ENCODE data around the gene CEBPZ. TPM values are rescaled to one million over a fixed set of nuclear protein-coding genes. Genes with fewer than 3 reads are reported as not detected.

CEBPZ gene
- total RNA-seq, 1 experiment from 2014 or later, result 146 TPM

DNA sequence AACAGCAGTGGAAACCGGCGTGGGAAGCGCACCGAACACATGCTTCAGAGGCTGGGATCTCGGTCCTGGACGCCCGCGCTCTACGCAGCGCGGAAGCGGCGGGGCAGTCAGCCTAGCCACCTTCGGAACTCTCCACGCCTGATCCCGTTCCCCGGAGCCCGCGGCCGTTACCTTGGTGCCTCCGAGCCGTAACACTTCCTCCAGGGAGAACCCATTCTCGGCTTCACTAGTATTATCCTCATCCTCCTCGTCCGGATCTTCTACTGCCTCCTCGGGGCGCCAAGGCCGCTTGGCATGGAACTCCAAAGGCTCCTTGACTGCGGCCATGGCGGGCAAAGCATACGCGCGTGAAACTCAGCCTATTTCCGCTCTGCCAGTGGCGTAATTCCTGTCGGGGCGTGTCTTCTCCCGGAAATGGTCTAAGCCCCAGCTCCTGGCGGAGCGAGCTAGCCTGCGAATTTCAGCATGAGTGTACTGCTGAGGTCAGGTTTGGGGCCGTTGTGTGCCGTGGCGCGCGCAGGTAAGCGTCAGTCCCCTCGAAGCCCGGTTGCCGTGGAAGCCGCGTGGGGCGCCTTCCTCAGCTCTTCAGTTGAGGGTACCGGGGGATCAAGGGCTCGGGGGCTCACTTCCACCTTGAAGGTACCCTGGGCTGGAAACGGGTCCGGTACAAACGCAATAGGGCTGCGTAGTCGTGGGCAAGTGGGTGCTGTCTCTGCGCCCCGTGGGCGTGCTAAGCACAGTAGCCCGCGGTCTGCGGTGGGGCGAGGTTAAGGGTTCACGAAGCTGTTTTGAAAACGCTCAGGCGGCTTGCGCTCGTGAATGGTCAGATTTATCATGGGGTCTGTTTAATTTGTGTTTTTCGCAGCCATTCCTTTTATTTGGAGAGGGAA is at the start of gene CEBPZ, which contains the start of gene NDUFAF7 (continued):
- TF ChIP-seq, protein P1, sequence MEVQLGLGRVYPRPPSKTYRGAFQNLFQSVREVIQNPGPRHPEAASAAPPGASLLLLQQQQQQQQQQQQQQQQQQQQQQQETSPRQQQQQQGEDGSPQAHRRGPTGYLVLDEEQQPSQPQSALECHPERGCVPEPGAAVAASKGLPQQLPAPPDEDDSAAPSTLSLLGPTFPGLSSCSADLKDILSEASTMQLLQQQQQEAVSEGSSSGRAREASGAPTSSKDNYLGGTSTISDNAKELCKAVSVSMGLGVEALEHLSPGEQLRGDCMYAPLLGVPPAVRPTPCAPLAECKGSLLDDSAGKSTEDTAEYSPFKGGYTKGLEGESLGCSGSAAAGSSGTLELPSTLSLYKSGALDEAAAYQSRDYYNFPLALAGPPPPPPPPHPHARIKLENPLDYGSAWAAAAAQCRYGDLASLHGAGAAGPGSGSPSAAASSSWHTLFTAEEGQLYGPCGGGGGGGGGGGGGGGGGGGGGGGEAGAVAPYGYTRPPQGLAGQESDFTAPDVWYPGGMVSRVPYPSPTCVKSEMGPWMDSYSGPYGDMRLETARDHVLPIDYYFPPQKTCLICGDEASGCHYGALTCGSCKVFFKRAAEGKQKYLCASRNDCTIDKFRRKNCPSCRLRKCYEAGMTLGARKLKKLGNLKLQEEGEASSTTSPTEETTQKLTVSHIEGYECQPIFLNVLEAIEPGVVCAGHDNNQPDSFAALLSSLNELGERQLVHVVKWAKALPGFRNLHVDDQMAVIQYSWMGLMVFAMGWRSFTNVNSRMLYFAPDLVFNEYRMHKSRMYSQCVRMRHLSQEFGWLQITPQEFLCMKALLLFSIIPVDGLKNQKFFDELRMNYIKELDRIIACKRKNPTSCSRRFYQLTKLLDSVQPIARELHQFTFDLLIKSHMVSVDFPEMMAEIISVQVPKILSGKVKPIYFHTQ (CRISPR knock-in tag; IDR thresholded peaks at IDR 0.05), result no peak
- TF ChIP-seq SMAD4 (CRISPR knock-in tag; IDR thresholded peaks at IDR 0.05) (no peak), CREM (CRISPR knock-in tag; IDR thresholded peaks at IDR 0.05) (peak; percentile 90), TP53 (CRISPR knock-in tag; IDR thresholded peaks at IDR 0.05) (0 out of 2 replicates have a peak, but pooled peaks have one; percentile 30), ZNF423 (CRISPR knock-in tag; IDR thresholded peaks at IDR 0.05) (no peak), ZNF263 (CRISPR knock-in tag; IDR thresholded peaks at IDR 0.05; ENCODE audit: low read depth) (no peak), ESRRA (CRISPR knock-in tag; IDR thresholded peaks at IDR 0.05; ENCODE audit: borderline replicate concordance) (peak; percentile 68; the same call in 1 of the 2 replicates), GABPB1 (CRISPR knock-in tag; IDR thresholded peaks at IDR 0.05) (0 out of 2 replicates have a peak, but pooled peaks have one; percentile 70), ZNF396 (CRISPR knock-in tag; IDR thresholded peaks at IDR 0.05; ENCODE audit: borderline replicate concordance) (no peak), ZNF416 (CRISPR knock-in tag; IDR thresholded peaks at IDR 0.05) (no peak), SOX15 (CRISPR knock-in tag; IDR thresholded peaks at IDR 0.05) (no peak)
- TF ChIP-seq, protein P2, sequence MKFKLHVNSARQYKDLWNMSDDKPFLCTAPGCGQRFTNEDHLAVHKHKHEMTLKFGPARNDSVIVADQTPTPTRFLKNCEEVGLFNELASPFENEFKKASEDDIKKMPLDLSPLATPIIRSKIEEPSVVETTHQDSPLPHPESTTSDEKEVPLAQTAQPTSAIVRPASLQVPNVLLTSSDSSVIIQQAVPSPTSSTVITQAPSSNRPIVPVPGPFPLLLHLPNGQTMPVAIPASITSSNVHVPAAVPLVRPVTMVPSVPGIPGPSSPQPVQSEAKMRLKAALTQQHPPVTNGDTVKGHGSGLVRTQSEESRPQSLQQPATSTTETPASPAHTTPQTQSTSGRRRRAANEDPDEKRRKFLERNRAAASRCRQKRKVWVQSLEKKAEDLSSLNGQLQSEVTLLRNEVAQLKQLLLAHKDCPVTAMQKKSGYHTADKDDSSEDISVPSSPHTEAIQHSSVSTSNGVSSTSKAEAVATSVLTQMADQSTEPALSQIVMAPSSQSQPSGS (CRISPR knock-in tag; IDR thresholded peaks at IDR 0.05; ENCODE audit: borderline replicate concordance, low read depth), result no peak
- TF ChIP-seq, protein P3, sequence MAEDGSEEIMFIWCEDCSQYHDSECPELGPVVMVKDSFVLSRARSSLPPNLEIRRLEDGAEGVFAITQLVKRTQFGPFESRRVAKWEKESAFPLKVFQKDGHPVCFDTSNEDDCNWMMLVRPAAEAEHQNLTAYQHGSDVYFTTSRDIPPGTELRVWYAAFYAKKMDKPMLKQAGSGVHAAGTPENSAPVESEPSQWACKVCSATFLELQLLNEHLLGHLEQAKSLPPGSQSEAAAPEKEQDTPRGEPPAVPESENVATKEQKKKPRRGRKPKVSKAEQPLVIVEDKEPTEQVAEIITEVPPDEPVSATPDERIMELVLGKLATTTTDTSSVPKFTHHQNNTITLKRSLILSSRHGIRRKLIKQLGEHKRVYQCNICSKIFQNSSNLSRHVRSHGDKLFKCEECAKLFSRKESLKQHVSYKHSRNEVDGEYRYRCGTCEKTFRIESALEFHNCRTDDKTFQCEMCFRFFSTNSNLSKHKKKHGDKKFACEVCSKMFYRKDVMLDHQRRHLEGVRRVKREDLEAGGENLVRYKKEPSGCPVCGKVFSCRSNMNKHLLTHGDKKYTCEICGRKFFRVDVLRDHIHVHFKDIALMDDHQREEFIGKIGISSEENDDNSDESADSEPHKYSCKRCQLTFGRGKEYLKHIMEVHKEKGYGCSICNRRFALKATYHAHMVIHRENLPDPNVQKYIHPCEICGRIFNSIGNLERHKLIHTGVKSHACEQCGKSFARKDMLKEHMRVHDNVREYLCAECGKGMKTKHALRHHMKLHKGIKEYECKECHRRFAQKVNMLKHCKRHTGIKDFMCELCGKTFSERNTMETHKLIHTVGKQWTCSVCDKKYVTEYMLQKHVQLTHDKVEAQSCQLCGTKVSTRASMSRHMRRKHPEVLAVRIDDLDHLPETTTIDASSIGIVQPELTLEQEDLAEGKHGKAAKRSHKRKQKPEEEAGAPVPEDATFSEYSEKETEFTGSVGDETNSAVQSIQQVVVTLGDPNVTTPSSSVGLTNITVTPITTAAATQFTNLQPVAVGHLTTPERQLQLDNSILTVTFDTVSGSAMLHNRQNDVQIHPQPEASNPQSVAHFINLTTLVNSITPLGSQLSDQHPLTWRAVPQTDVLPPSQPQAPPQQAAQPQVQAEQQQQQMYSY (CRISPR knock-in tag; IDR thresholded peaks at IDR 0.05), result no peak
- TF ChIP-seq, protein P4, sequence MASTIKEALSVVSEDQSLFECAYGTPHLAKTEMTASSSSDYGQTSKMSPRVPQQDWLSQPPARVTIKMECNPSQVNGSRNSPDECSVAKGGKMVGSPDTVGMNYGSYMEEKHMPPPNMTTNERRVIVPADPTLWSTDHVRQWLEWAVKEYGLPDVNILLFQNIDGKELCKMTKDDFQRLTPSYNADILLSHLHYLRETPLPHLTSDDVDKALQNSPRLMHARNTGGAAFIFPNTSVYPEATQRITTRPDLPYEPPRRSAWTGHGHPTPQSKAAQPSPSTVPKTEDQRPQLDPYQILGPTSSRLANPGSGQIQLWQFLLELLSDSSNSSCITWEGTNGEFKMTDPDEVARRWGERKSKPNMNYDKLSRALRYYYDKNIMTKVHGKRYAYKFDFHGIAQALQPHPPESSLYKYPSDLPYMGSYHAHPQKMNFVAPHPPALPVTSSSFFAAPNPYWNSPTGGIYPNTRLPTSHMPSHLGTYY (CRISPR knock-in tag; IDR thresholded peaks at IDR 0.05), result no peak

DNA sequence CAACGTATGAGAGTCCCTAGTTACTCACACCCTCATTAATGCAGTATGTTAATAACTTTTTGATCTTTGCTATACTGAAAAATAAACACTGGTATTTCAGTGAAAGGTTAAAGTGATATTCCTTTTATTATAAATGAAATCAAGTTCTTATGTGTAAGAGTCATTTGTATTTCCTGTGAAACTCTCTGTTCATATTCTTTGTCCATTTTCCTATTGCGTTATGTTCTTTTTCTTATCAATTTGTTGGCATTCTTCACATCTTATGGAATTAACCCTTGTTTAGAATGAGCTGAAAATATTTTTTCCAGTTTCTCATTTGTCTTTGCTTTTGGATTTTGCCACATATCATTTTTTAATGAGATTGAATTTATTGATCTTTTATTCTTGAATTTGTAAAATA is 44.9 kb upstream of the CEBPZ start:
- DNase-seq (ENCODE audit: low spot score) (no peak), ATAC-seq (no peak)
- peaks cover 42% of the 10 kb centered on the region for H3K36me3 Mint-ChIP-seq
- CTCF ChIA-PET, result no interaction called here
- POLR2A ChIA-PET, result no interaction called here
- H3K27ac Mint-ChIP-seq, result no peak overlapping the region
- H3K4me3 Mint-ChIP-seq, result no peak overlapping the region
- H3K27me3 Mint-ChIP-seq (ENCODE audit: low read depth), result no peaks in the 10 kb centered on the region
- TF ChIP-seq ZNF263 (CRISPR knock-in tag; IDR thresholded peaks at IDR 0.05; ENCODE audit: low read depth) (no peak), NR3C1 (CRISPR knock-in tag; conservative IDR thresholded peaks at IDR 0.05; ENCODE audit: low read depth) (no peak)
- H3K4me1 Mint-ChIP-seq, result peaks cover 16% of the 10 kb centered on the region
- no peaks in the 10 kb centered on the region for H3K9me3 Mint-ChIP-seq
